SHP77 (cell line): ENCODE results near the gene HNRNPR.
"Not testable (repeated sequence)": the region's sequence is repeated elsewhere in the genome, so short reads cannot be mapped to it uniquely, and the experiment has no call there.

Experiments used
- DNase-seq, 2 experiments: peaks; one replicate each; lab custom pipeline; 2025; lab: John Stamatoyannopoulos, UW

Gene HNRNPR

DNA sequence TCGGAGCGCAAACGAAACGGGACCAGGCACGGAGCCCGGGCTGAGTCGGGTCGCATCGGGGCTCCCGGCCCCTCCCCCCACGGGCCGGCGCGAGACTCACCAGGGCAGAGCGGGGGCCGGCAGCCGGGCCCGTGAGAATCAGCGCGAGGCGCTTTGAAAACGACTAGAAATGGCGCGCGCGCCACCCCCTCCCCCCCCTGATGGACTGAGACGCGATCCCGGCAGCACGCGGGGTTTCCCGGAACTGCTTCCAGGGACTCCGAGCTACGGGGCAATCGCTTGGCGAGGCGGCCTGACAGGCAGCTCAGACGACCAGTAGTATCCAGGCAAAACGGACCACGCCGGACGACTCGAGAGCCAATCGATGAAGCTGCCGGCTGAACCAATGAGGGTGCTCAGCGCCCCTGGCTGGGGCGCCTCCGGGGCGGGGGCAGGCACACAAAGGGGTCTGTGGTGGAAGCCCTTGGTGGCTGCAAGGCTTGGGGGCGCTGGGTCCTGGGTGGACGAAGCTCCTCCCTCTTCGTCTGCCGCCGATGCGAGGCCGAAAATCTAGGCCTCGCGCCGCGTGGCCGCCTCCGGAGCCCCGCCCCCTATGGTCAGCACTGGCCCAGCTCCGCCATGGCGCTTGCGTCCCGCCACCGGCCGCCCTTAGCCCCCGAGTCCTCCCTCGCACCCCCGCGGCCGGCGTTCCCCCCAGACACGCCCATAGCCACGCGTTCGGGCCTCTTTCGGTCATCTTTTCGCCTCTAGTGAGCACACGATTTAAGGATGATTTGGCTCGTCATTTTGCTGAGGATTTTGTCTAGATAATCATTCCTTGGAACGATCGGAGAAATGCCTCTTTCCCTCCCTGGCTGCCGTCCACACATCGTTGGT, at the start of gene HNRNPR:
HNRNPR (minus strand) TSS at position 174 of the 876 bp plus-strand sequence. CDS start 3,276 bp downstream, outside the sequence.
- peak; percentile 99 for DNase-seq

DNA sequence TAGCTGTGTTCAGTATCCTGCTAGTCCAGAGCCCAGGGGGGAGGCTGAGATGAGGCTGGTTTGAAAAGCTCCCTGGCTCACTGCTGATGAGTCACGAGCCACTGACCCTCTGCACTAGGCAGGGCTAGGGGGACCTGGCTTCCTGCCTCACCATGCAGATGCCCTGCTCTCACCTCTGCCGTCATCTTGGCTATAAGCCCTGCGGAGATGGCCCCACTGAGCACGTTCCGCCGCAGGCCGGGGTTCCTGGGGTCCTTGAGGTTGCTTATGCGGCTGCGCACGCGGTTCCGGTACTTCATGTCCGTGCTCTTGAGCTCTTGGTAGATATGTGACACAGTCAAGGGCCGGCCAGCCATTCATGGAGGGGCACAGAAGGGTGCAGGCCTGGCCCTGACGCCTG, 49.6 kb upstream of the HNRNPR start:
- DNase-seq = peak; percentile 36 to 63

DNA sequence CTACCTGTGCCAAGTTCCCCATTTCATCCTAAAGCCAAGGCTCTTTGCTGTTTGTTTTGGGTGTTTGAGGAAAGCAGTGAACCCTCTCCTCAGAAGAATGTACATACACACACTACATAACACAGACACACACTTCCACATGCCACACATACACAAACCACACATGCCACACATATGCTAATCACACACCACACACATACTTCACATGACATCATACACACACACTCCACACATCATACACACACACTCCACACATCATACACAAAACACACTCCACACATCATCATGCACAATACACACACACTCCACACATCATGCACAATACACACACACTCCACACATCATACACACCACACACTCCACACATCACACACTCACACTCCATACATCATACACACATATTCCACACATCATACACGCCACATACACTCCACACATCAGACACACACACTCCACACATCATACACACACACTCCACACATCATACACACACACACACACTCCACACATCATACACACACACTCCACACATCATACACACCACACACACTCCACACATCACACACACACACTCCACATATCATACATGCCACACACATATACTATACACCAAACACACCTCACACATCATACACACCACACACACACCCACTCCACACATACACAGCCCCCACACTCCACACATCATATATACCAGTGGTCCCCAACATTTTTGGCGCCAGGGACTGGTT, 48.2 kb upstream of the HNRNPR start:
- DNase-seq = no peak

DNA sequence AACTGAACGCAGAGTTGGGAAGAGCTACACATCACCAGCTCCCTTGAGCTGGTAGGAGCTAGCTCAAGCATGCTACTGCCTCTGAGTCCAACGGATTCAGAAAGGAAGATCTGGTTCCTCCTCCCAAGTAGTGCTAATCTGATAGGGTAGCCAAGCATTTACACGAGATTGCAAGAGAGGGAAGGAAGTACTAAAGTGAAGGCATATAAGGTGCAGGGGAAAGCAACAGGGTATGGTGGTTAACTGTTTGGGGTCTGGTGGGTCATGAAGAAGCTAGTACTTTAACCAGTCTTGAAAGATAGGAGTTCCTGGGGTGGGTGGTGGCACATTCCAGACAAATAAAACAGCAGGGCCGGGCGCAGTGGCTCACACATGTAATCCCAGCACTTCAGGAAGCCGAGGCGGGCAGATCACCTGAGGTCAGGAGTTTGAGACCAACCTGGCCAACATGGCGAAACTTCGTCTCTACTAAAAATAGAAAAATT, 45.8 kb upstream of the HNRNPR start:
- DNase-seq = no peak

DNA sequence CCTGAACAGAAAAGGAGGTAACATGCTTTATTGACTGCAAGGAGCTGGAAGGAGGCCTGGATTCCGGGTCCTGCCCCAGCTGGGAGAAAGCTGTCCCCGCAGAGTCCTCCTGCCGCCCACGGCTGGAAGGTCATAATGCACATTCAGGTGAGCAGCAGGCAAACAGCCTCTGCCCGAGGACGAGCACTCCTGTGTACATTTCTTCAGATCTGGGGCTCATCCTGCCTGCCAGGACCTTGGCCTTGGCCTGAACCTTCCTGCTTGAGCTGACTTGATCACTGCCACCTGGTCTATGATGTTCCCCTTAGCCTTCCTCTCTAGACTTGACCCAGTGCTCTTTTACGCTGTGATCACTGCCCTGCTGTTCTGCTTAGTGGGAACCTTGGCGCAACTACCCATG, 43.4 kb upstream of the HNRNPR start:
- no peak for DNase-seq

DNA sequence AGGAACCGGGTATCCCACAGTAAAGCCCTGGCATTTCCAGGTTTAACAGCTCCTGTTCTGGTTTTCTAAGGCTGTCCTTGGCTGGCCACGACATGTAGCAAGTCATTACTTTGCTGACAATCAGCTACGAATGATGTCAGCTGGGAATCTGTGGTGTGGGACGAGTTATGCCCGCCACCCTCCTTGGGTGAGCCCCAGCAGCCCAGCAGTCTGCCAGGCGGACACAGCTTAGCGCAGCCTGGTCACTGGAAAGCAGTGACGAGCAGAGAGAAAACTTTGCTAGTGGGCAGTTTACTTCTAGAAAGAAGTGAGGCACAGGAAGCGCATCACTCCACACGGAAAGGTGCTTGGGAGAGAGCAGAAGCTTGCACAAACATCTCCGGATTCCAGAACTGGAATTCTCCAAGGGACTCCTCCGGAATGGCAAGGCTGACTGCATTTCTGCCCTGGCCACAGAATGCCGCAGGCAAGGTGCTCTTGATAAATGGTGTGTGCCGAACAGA, 41.1 kb upstream of the HNRNPR start:
- DNase-seq = no peak

DNA sequence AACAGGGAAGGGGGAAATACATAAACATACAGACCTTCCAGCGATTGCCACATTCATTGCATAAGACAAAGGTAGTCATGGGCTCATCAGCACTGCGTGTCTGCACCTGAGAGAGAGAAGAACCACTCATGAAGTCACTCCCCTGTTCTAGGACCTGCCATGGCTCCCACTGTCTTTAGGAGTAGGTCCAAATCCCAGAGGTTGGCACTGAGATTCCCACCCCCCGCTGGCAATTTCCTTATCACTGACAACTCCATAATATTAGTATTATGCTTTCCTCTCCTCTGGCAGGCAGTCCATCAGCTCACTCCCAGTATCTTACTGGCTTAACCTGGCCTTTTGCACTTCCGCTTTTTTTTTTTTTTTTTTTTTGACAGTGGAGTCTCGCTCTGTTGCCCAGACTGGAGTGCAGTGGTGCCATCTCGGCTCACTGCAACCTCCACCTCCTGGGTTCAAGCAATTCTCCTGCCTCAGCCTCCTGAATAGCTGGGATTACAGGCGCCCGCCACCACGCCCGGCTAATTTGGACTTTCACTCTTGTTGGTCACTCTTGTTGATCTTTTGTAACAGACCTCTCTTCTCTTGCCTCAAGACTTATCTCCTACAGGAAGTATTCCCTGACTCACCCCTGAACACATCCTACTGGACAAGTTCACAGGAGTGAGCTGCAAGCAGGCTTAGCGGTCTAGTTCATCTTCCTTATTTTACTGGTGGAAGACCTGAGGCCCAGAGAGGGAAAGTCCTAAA, 40.4 kb upstream of the HNRNPR start:
- no peak for DNase-seq

DNA sequence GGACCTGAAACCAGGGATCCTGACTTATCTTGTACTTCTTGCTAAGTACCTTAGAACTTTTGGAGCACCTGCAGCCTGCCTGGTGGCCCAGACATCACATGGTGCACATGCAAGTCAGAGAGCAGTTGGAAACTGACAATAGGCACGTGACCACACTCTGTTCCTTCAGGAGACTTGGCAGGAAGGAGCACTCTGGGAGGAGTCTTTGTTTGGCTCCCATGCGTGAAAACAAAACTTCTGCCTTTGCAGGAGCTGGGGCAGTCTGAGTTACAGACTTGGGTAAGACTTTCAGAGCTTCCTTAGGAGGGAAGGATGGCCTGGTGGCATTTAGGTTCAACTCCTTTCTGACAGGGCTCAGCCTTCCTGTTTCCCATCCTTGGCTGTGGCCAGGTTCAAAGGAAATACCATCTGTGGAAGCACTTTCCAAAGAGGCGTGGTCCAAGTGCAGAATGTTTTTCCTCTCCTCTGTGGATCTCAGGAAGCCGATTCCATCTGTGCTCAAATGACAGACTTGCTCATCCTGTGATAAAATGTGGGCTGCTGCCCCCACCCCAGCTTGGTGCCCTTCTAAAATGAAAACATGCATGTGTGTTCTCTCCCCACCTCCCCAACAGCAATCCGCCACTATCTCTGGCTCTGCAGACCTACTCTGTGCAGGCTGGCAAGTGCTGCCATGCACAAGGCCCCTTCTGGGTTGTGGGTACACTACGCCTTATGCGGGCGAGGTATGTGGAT, 39.7 kb upstream of the HNRNPR start:
- DNase-seq = no peak

DNA sequence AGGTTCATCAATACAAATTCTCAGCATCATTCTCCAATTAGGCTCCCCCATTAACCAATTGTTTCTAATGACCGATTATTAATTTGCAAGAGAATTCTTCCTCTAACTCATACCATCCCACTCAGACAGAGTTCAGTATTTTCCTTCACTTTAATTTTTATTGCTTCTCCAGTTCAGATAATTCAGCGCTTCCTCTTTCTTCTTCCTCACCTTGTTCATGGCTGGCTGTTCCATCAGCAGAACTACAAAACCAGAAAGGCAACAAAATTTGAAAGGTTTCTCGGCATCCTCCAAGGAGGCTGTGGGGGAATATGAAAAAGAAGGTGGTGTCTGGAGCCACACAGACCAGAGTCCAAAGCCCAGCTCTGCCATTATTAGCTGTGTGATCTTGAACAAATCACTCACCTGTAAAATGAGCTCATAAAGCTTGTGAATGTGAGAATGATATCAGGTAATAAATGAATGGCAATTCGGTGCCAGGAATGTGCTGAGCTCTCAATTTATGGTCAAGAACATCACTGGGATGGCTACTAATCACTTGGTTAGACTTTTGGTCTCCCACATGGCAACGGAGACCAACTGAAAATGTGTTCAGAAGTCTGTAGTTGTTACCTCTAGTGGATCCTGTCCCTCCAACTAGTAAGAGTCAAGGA, 37.3 kb upstream of the HNRNPR start:
- DNase-seq = no peak

DNA sequence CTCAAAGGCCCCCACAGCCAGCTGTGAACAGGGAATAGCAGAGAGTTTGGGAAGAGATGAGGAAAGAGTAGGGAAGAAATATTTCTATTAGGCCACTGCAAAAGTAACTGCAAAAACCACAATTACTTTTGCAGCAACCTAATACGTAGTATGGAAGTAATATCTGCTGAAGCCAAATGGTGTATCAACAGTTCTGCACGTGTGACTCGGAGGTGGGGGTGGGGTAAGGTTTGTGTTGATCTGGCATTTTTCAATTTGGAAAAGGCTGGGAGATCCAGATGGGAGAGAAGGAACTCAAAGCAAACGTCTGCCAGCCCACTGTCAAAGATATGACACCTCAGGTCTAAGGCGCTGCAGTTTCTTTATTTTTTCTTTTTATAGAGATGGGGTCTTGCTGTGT, 36.6 kb upstream of the HNRNPR start:
- no peak for DNase-seq

DNA sequence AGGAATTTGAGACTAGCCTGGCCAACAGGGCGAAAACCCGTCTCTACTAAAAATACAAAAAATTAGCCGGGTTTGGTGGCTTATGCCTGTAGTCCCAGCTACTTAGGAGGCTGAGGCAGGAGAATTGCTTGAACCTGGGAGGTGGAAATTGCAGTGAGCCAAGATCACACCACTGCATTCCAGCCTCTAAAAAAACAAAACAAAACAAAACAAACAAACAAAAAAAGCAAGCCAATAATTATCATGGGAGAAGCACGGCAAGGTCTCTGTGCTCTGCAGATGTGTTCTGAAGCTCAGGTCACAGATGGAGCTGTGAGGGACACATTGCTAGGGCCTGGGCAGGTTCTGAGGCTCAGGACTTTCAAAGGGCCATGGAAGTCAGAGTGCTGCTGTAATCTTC, 36.2 kb upstream of the HNRNPR start:
- DNase-seq = not testable (repeated sequence)

DNA sequence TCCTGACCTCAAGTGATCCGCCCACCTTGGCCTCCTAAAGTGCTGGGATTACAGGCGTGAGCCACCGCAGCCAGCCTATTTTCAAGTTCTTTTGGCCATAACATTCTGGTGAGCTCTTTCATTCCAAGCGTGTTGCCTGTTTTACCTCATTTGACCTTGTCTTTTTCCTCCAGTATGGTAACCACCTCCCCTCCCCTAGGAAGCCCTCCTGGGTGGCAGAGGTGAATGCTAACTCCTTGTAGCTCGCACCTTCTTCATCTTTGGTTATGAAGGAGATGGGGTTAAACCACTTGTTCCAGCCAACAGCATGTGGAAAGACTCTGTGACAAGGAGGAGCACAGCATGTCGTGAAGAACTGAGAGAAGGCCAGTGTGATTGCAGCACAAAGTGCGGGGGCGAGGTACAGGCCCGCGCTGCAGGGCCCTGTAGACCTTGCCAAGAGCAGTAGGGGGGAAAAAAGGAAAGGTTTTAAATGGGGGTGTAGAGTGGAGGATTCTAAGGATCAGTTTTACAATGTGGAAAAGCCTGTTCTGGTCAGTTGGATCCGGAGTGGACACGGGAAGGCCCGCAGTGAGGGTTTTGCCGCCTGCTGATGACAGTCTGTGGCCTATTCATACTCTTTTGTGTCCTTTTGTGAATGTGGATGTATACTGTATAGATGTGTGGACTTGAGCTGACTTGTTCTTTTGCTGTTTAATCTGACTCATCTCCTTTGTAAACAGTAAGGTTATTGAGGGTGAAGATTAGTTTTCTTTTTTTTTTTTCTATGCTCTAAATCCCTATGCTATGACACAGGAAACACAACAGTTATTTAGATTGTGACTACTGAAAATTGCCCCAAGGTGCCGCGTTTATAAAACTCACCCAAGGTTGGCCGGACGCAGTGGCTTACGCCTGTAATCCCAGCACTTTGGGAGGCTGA, 33.1 kb upstream of the HNRNPR start:
- DNase-seq = no peak

DNA sequence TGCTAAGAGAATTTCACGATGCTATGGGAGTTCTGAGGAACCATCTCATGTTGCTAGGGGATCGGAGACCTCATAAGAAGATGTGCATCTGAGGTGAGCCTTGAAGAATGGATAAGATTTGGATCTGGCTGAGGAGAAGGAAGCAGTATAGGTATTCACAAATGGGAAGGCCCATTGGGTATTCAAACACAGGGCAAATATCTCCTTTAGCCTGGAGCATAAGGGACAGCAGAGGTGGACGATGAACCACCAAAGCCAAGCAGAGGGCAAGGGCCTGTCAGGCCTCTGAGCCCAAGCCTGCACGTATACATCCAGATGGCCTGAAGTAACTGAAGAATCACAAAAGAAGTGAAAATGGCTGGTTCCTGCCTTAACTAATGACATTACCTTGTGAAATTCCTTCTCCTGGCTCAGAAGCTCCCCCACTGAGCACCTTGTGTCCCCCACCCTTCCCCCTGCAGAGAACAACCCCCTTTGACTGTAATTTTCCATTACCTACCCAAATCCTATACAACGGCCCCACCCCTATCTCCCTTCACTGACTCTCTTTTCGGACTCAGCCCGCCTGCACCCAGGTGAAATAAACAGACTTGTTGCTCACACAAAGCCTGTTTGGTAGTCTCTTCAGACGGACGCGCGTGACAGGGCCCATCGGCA, 30.1 kb upstream of the HNRNPR start:
- not testable (repeated sequence) for DNase-seq

DNA sequence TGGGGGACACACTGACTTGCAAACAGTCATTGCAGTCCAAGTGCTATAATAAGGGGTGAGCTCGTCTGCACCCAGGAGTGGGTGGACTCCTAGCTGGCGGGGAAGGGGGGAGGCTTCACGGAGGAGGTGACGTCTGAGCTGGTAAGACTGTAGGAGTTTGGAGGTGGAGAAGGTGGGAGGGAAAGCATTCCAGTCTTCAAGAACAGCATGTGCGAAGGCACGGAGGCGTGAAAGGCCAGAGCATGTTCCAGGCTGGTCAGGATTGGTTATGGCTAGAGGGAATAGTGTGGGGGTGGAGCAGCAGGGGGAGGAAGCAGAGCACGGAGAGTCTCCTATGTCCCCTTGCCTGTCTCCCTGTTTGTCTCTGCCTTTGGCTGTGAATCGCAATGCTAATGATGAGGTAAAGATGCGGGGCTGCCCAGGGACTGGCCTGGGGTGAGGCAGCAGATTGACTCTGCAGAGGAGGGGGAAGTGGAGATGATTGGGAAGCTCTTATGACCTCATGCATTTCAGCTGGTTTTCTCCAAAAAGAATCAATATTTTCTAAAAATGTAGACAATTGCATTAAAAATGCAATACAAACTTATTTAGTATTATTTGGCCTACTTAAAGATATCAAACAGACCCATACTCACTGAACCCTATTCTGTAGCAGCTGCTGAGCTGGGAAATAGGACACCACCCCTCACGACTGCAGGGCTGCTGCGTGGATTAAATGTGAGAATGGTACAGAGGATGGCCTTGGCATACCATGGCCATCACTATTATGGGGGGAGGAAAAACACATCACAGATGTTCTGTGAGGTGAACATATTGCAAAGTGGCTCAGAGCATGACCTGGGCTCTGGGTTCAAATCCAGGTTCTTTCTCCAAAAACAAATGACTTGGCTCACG, 28.1 kb upstream of the HNRNPR start:
- no peak for DNase-seq

DNA sequence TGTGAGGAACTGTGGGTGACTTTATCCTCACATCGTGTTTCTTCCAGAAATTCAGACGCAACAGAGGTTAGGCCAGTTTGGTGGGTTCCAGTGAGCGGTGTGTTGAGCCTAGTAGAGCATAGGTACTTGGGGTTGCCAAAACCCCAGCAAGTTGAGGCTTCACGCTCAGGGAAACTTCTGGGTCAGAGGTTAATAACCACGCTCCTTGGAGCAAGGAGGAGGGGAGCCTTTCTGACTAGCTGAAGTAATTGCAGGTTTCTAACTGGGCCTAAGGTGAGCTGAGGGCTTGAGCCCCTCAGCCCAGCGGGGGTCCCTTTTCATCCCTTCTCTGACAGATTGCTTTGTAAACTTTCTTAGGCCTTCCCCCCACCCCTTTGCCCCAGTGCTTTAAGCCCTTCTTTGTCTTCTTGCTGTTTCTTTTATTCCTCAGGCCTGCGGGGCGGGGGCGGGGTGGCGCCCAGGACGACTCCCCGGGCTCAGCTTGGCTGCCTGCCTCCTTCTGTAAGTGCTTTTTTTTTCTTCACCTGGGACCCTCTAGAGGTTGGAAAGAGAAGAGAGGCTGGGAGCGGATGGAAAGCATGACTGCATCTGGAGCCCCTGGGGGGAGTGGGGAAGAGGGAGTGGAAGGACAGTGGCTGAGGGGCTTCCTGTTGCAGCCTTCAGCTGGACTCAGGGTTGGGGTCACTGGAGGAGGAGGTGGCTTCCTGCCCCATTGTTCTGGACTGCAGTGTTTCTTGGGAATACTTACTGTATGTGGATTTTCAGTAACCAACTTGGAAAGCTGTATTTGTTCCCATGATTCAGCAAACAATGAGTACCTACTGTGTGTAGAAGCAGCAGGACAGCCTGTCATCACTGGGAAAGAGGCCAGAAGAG, 26.9 kb upstream of the HNRNPR start:
- DNase-seq = no peak

DNA sequence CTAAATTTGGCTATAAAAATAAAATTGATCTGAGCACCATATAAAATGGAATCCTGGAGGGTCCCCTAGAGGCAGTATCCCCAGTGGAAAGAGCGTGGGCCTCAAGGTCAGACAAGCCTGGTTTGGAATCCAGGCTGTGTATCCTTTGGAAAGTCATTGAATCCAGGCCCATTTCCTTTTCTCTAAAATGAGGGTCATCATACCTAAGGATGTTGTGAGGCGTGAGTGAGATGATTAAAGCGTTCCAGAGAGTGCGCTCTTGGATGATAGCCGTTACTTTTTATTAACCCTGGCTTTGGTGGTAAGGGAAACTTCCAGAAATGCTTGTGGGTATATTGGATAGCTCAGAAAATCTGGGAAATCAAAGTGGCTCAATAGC, 26.2 kb upstream of the HNRNPR start:
- no peak for DNase-seq

DNA sequence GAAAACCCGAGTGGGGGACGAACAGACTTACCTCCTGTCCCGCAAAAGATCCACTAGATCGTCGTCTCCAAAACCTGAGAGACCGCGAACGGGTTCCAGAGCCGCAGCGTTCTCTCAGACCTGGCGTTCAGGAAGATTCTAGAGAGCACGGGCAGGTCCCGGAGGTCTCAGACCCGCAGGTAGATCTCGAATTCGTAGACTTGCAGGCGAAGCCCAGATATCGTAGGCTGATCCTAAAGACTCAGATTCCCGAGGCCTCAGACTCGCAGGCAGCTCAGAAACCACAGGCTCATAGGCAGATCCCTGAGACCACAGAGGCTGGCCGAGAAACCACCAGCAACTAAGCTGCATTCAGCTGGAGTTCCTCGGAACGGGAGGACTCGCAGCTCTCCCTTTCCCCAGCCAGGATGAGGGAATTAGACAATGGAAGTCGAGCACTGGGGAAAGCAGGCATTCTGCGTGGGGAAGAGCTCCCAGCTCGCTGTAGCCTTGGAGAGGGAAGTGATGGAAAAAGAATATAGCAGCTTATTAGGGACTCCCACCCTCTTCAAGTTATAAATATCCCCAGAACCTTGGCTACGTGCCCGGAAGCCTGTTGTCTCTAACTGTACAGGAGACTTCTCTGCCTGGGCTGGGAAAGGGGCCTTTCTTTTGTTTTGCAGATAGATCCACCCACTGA, 25.4 kb upstream of the HNRNPR start, which contains the start of gene ZNF436:
ZNF436 (minus strand) TSS at position 502 of the 679 bp plus-strand sequence. CDS start 1,831 bp downstream, outside the sequence.
- DNase-seq = peak; percentile 70 to 73
